Thyroid gland (tissue), 4 donors: ENCODE results near the gene FKBP1A. TPM values are rescaled to one million over a fixed set of nuclear protein-coding genes. Genes with fewer than 3 reads are reported as not detected.

ENCODE experiments used
- DNase-seq, 2 donors: peaks; one replicate each; pipeline ENCODE4 v3.0.0-alpha.2; 2019
- H3K27ac ChIP-seq, 3 donors: fragments of 200-600 bp; sonication (generic); 1 replicate in 2 of 3; 2 replicates in 1 of 3; pipeline ENCODE4 v1.5.1; 2016 to 2019; ENCODE audit warnings: mild to moderate bottlenecking in 1 of 3, moderate library complexity in 1 of 3
- H3K27me3 ChIP-seq: fragments of 200-600 bp; sonication (generic); one replicate; pipeline ENCODE4 v1.5.1; 2019
- H3K36me3 ChIP-seq, 2 donors: fragments of 200-600 bp; sonication (generic); one replicate each; pipeline ENCODE4 v1.5.1; 2016 to 2019
- H3K4me1 ChIP-seq, 2 donors: fragments of 200-600 bp; sonication (generic); one replicate each; pipeline ENCODE4 v1.5.1; 2017 to 2019
- H3K4me3 ChIP-seq, 3 donors: fragments of 200-600 bp; sonication (generic); replicated peaks in 1 of 3; 1 replicate in 2 of 3; 2 replicates in 1 of 3; pipeline ENCODE4 v1.5.1; 2016; ENCODE audit warnings: mild to moderate bottlenecking in 1 of 3
- H3K9me3 ChIP-seq: fragments of 200-600 bp; sonication (generic); one replicate; pipeline ENCODE4 v1.5.1; 2017
- POLR2A ChIP-seq, 2 donors: fragments of 450-650 bp; IDR thresholded peaks; one replicate each; pipeline ENCODE4 v1.6.1; 2017; ENCODE audit warnings: antibody characterized with exemption in 2 of 2, mild to moderate bottlenecking in 2 of 2, moderate library complexity in 1 of 2
- WGBS, 2 donors: methylation state at CpG; one replicate each; pipeline ENCODE4 v1.1.5; 2017; 5-methylcytosine and 5-hydroxymethylcytosine counted together
- intact Hi-C: fragments of 100-400 bp; cut with DNase I; formaldehyde crosslinking; loops from one replicate; pipeline ENCODE4 v1.15.1; 2023
- total RNA-seq, 4 donors: library from RNA; depleted of rRNA; stranded (reverse); fragments of >200 nt; gene quantifications; one replicate each; pipeline ENCODE4 v1.2.3, GENCODE V29; 2016
- TF ChIP-seq, protein P1 (sequence below), 6 experiments: fragments of 200-600 bp in 3 of 6; fragments of 450-650 bp in 3 of 6; sonication (generic) in 3 of 6; IDR thresholded peaks; one replicate each; pipeline ENCODE4 v1.5.1; 2016 to 2019; ENCODE audit warnings: antibody characterized with exemption in 6 of 6, mild to moderate bottlenecking in 2 of 6, inconsistent platforms in 1 of 6, moderate library complexity in 1 of 6

FKBP1A gene
- 100 to 1,000 TPM; 142 to 272 (median 189) TPM for total RNA-seq

DNA sequence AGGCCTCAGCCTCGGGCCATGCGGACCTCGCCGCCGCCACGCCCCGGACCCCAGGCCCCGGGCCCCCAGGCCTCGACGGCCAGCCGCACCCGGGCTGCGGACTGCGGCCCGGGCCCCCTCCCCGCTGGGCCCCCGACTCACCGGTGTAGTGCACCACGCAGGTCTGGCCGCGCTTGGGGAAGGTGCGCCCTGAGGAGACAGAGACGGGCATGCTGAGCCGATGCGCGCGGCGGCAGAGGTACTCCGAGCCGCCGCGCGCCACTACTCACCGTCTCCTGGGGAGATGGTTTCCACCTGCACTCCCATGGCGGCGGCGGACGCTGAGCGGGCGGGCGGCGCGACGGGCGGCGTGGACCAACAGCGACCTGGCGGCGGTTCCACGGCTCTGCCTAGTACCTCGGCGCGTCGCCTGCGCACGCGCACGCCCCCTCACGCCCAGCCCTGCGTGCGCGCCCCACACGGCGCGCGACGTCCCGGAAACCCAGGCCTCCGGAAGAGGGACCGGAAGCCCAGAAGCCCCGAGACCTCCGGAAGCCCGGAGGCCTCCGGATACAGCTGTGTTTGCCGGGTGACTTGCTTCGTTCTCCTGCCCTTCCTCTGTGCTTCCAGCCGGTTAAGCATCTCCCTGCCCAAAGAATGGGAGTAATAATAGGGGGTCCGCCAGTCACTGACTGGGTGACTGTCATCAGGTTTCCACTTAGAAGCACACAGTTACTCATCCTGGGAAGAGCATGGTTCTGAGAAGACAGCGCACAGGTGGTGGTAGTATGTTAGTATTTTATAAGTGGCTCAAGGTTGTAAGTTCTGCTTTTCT is at the start of gene FKBP1A:
Gene FKBP1A, minus strand, starts transcription at position 362 of the 814 bp plus-strand sequence. Its CDS starts 56 bp downstream, at position 306.
- Histone ChIP-seq H3K9me3 (no peaks in the 10 kb centered on the region), H3K36me3 (no peaks in the 10 kb centered on the region), H3K4me3 (peak within 1 kb of the TSS; percentile 57 to 83 (median 73)), H3K4me1 (peaks cover 42 to 47% of the 10 kb centered on the region in 2 donors), H3K27ac (peak within 1 kb of the TSS; percentile 69 to 97 (median 85)), H3K27me3 (no peaks in the 10 kb centered on the region)
- intact Hi-C loops = loop anchor here (2.0 kb wide), 1 partner anchor 68 kb away; no protein-coding TSS in a partner anchor
- WGBS, 2 donors = 3% methylated on average over 17 to 25 of the region's 79 CpGs
- peak; percentile 92 for DNase-seq
- TF ChIP-seq, protein P1, sequence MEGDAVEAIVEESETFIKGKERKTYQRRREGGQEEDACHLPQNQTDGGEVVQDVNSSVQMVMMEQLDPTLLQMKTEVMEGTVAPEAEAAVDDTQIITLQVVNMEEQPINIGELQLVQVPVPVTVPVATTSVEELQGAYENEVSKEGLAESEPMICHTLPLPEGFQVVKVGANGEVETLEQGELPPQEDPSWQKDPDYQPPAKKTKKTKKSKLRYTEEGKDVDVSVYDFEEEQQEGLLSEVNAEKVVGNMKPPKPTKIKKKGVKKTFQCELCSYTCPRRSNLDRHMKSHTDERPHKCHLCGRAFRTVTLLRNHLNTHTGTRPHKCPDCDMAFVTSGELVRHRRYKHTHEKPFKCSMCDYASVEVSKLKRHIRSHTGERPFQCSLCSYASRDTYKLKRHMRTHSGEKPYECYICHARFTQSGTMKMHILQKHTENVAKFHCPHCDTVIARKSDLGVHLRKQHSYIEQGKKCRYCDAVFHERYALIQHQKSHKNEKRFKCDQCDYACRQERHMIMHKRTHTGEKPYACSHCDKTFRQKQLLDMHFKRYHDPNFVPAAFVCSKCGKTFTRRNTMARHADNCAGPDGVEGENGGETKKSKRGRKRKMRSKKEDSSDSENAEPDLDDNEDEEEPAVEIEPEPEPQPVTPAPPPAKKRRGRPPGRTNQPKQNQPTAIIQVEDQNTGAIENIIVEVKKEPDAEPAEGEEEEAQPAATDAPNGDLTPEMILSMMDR (IDR thresholded peaks at IDR 0.05) = peak in 2 of 6 experiments; percentile 35 to 37
- TF ChIP-seq POLR2A (IDR thresholded peaks at IDR 0.05) = peak; percentile 91 to 98

DNA sequence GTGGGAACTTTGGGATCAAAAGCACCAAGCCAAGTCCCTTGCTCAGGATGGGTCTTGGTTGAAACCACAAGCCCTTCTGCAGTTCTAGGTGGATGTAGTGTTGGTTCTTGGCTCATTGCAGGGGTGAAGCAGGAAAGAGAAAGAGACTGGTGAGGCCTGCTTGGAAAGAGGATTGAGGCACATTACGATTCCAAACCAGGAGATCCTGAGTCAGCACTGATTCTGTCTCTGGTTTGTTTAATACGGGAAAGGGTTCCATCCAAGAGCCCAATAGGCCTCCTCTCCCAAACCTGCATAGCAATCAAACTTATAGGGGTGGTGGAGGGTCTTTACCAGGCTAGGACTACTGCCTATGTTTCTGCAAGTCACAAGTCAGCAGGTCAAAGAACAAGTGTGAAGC is 49.5 kb upstream of the FKBP1A start:
- Histone ChIP-seq H3K27ac (no peak overlapping the region), H3K4me3 (no peak overlapping the region), H3K27me3 (no peaks in the 10 kb centered on the region), H3K36me3 (peaks cover 50 to 52% of the 10 kb centered on the region in 2 donors), H3K9me3 (no peaks in the 10 kb centered on the region), H3K4me1 (no peaks in the 10 kb centered on the region)
- TF ChIP-seq, protein P1 (IDR thresholded peaks at IDR 0.05) = no peak
- no peak for TF ChIP-seq POLR2A (IDR thresholded peaks at IDR 0.05)
- 91 to 95% methylated on average over 2 of the region's 2 CpGs for WGBS, 2 donors
- intact Hi-C loops = no loop called here
- no peak for DNase-seq

DNA sequence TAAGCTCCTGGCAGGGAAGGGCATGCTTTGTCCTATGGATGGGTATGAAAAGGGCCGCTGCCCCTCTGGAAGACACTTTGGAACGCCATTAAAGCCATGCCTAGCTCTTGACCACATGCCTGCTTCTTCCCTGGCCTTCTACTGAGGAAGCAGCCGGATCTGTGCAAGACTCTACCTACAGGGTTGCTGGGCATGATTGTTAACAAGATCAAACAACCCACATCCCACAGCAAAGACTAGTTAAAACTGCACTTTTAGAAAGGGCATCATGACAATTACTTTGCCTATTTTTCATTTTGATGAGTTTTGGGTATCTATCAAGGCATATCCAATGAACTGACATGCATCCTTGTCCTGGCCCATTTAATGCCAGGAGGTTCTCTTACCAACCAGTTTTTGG is 48.3 kb upstream of the FKBP1A start:
- intact Hi-C loops = no loop called here
- Histone ChIP-seq H3K4me3 (no peak overlapping the region), H3K36me3 (peaks cover 39 to 41% of the 10 kb centered on the region in 2 donors), H3K27me3 (no peaks in the 10 kb centered on the region), H3K4me1 (no peaks in the 10 kb centered on the region), H3K27ac (no peak overlapping the region), H3K9me3 (no peaks in the 10 kb centered on the region)
- WGBS, 2 donors = 69 to 97% methylated on average over 3 of the region's 3 CpGs
- DNase-seq = no peak
- no peak for TF ChIP-seq POLR2A (IDR thresholded peaks at IDR 0.05)
- TF ChIP-seq, protein P1 (IDR thresholded peaks at IDR 0.05) = no peak

DNA sequence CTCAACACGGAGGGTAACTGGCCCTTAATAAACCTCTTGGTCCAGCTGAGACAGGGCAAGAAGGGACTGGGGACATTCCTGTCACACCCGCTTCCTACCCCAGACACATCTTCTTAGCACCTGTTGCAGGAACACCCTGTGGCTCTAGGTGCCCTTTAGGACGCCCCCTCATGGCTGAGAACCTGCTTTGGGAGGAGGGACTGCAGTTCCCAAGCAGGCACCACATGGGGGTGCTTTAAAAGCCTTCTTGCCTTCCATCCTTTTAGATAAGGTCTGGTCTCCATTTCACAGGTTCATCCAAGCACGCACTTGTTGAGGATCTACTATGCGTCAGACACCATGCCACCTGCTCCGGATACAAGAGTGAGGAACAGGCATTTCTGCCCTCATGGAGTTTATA is 47.2 kb upstream of the FKBP1A start:
- intact Hi-C loops = no loop called here
- Histone ChIP-seq H3K36me3 (peaks cover 28 to 30% of the 10 kb centered on the region in 2 donors), H3K4me1 (no peaks in the 10 kb centered on the region), H3K9me3 (no peaks in the 10 kb centered on the region), H3K27ac (no peak overlapping the region), H3K27me3 (no peaks in the 10 kb centered on the region), H3K4me3 (no peak overlapping the region)
- no peak for TF ChIP-seq POLR2A (IDR thresholded peaks at IDR 0.05)
- TF ChIP-seq, protein P1 (IDR thresholded peaks at IDR 0.05) = no peak
- no peak for DNase-seq
- 71 to 86% methylated on average over 5 to 6 of the region's 6 CpGs for WGBS, 2 donors

DNA sequence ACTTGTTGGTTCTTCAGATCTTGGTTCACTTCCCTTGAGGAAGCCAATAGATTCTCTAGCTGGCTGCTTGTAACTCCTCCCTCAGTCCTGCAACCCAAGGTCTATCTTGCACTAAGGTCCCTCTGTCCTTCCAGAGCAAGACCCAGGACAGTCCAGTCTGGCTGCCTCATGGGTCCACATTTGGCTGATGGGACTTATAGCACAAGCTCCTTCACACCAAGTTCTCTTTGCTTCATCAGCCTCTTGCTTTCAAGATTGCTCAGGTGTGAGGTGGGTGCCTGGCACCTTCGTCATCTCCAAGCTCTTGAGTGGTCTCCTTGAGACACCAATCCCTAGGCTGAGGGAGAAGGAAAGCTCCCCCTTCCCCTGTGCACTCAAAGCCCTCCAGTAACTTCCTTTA is 45.5 kb upstream of the FKBP1A start:
- intact Hi-C loops = loop anchor here (5.0 kb wide), 1 partner anchor 126 kb away; no protein-coding TSS in a partner anchor
- no peak for TF ChIP-seq POLR2A (IDR thresholded peaks at IDR 0.05)
- TF ChIP-seq, protein P1 (IDR thresholded peaks at IDR 0.05) = no peak
- no peak overlapping the region for H3K27ac ChIP-seq
- H3K36me3 ChIP-seq = peaks cover 11 to 13% of the 10 kb centered on the region in 2 donors
- DNase-seq = no peak
- 40 to 83% methylated on average over 1 of the region's 1 CpG for WGBS, 2 donors
- no peaks in the 10 kb centered on the region for H3K4me1 ChIP-seq
- no peaks in the 10 kb centered on the region for H3K27me3 ChIP-seq
- H3K9me3 ChIP-seq = no peaks in the 10 kb centered on the region
- H3K4me3 ChIP-seq = no peak overlapping the region
